Inflammatory macrophage treated with lipopolysaccharide for 1 hour (primary cell): Measurements from ENCODE around the gene HBA2.
"Not testable (repeated sequence)": the region's sequence is repeated elsewhere in the genome, so short reads cannot be mapped to it uniquely, and the experiment has no call there.

ENCODE experiments used
- DNase-seq, 2 donors: peaks; one replicate each; pipeline ENCODE4 v3.0.0-alpha.2; 2020 to 2022

The HBA2 gene

GRCh38 chr16:172374-172941 lies at the start of gene HBA2:
Gene HBA2 (plus strand): TSS chr16:172876. CDS start chr16:172913, 37 bp downstream.
- DNase-seq, result not testable (repeated sequence)

- DNase-seq, result not testable (repeated sequence)
These were observed 48.9 kb upstream of the HBA2 start for GRCh38 chr16:123558-124350.

GRCh38 chr16:125011-125410 lies 47.7 kb upstream of the HBA2 start:
- DNase-seq, result no peak

GRCh38 chr16:129075-129474 lies 43.6 kb upstream of the HBA2 start:
- no peak for DNase-seq

- DNase-seq, result no peak
These were observed 42.0 kb upstream of the HBA2 start for GRCh38 chr16:130533-131173.

GRCh38 chr16:132120-132519 lies 40.6 kb upstream of the HBA2 start:
- DNase-seq, result no peak

GRCh38 chr16:133716-134115 lies 39.0 kb upstream of the HBA2 start:
- no peak for DNase-seq

GRCh38 chr16:138049-138417 lies 34.6 kb upstream of the HBA2 start:
- no peak for DNase-seq

- DNase-seq, result no peak
These were observed 32.4 kb upstream of the HBA2 start for GRCh38 chr16:140175-140857.

- no peak for DNase-seq
These were observed 30.2 kb upstream of the HBA2 start for GRCh38 chr16:142405-142967.

GRCh38 chr16:143047-143446 lies 29.6 kb upstream of the HBA2 start:
- DNase-seq, result no peak

GRCh38 chr16:143456-143855 lies 29.2 kb upstream of the HBA2 start:
- no peak for DNase-seq

- DNase-seq, result no peak
These were observed 27.9 kb upstream of the HBA2 start for GRCh38 chr16:144797-145252.

- no peak for DNase-seq
These were observed 26.0 kb upstream of the HBA2 start for GRCh38 chr16:146646-147045.

GRCh38 chr16:149024-149660 lies 23.5 kb upstream of the HBA2 start:
- DNase-seq, result no peak

- no peak for DNase-seq
These were observed 20.2 kb upstream of the HBA2 start, which contains the start of gene HBZ for GRCh38 chr16:152141-153128. Gene HBZ (plus strand): TSS chr16:152644. CDS start chr16:152910, 266 bp downstream.

- DNase-seq, result not testable (repeated sequence)
These were observed 19.6 kb upstream of the HBA2 start for GRCh38 chr16:153129-153521.

- not testable (repeated sequence) for DNase-seq
These were observed 19.0 kb upstream of the HBA2 start for GRCh38 chr16:153550-154216.

GRCh38 chr16:154217-155030 lies 18.3 kb upstream of the HBA2 start:
- peak in 1 of 2 donors; percentile 8 for DNase-seq

- DNase-seq, result no peak
These were observed 17.7 kb upstream of the HBA2 start for GRCh38 chr16:155031-155398.
